K562 (cell line): ENCODE measurements around the gene WFIKKN1. TPM values are rescaled to one million over a fixed set of nuclear protein-coding genes. Genes with fewer than 3 reads are reported as not detected.

ENCODE experiments used
- CHD1 ChIP-seq: fragments of 200-600 bp; sonication (generic); IDR thresholded peaks from one replicate; pipeline ENCODE4 v1.6.1; 2012; ENCODE audit warnings: mild to moderate bottlenecking, moderate library complexity, low read length, inconsistent platforms
- FIP1L1 ChIP-seq: fragments of 200-400 bp; formaldehyde crosslinking; IDR thresholded peaks from 2 replicates; pipeline ENCODE4 v1.6.1; 2018; ENCODE audit warnings: mild to moderate bottlenecking, low read depth, low read length; ENCODE audit not compliant: poor library complexity, severe bottlenecking
- GABPA ChIP-seq: fragments of 200-800 bp; sonication (Bioruptor generic); conservative IDR thresholded peaks from 2 replicates; pipeline ENCODE4 v1.6.1; 2016; ENCODE audit warnings: low read depth, missing genetic modification characterization, missing compliant biosample characterization
- KDM5B ChIP-seq: fragments of 200-600 bp; sonication (generic); IDR thresholded peaks from 2 replicates; pipeline ENCODE4 v1.6.1; 2012; ENCODE audit warnings: low read depth, mild to moderate bottlenecking, moderate library complexity, low read length, control low read depth, inconsistent platforms; ENCODE audit not compliant: insufficient replicate concordance
- MYC ChIP-seq, 2 experiments: fragments of 250-450 bp in 1 of 2; sonication (Bioruptor Pico) in 1 of 2; IDR thresholded peaks; 2 replicates each; pipeline versions ENCODE4 v1.5.1 to v1.6.1; 2012 to 2021; ENCODE audit warnings: low read depth in 2 of 2, borderline replicate concordance in 1 of 2, improper control_type of control experiment in 1 of 2, low read length in 1 of 2, mild to moderate bottlenecking in 1 of 2, moderate library complexity in 1 of 2
- ZBTB7A ChIP-seq: IDR thresholded peaks from 2 replicates; pipeline ENCODE4 v1.6.1; 2011; ENCODE audit warnings: low read depth, mild to moderate bottlenecking, low read length, moderate library complexity, borderline replicate concordance; ENCODE audit not compliant: control insufficient read depth
- ZNF431 ChIP-seq: sonication (generic); formaldehyde crosslinking; IDR thresholded peaks from 2 replicates; pipeline ENCODE4 v1.8.0; 2022; ENCODE audit warnings: mild to moderate bottlenecking, missing genetic modification reagents
- ZNF76 ChIP-seq: fragments of 250-450 bp; sonication (Bioruptor Pico); IDR thresholded peaks from 2 replicates; pipeline ENCODE4 v1.4.0; 2020; ENCODE audit warnings: mild to moderate bottlenecking, moderate library complexity, borderline replicate concordance
- polyA plus RNA-seq, 8 experiments: library from polyadenylated mRNA; depleted of rRNA in 4 of 8; stranded (reverse) in 5 of 8; unstranded in 3 of 8; fragments of >200 nt; fragmentation: Nextera tagmentation in 2 of 8; fragmentation: Illumina TruSeq in 1 of 8; extraction: Ambion mirVana in 2 of 8; extraction: Trizol in 1 of 8; gene quantifications; 2 replicates each; pipeline versions ENCODE4 v1.2.1 to v1.2.3, GENCODE V29; 2011 to 2014; ENCODE audit warnings: inconsistent platforms in 1 of 8, missing spikeins in 1 of 8
- total RNA-seq, 7 experiments: library from RNA; depleted of rRNA in 6 of 7; stranded (reverse); fragments of >200 nt in 6 of 7; fragmentation: Illumina TruSeq in 2 of 7; extraction: Trizol in 2 of 7; gene quantifications; 2 replicates each; pipeline versions ENCODE4 v1.2.1 to v1.2.3, GENCODE V29; 2011 to 2021; ENCODE audit warnings: low replicate concordance in 1 of 7
- TF ChIP-seq, protein P1 (sequence below): fragments of 450-650 bp; formaldehyde crosslinking; IDR thresholded peaks from 2 replicates; pipeline ENCODE4 v1.4.0; 2022; ENCODE audit warnings: missing genetic modification characterization
- TF ChIP-seq, protein P2 (sequence below): sonication (generic); formaldehyde crosslinking; IDR thresholded peaks from 2 replicates; pipeline ENCODE4 v1.8.1; 2023; ENCODE audit warnings: mild to moderate bottlenecking, missing genetic modification reagents, moderate library complexity
- TF ChIP-seq, protein P3 (sequence below): fragments of 450-650 bp; formaldehyde crosslinking; IDR thresholded peaks from 2 replicates; pipeline ENCODE4 v1.4.0; 2020; ENCODE audit warnings: mild to moderate bottlenecking, moderate library complexity
- TF ChIP-seq, protein P4 (sequence below): fragments of 250-450 bp; sonication (Bioruptor Pico); IDR thresholded peaks from 2 replicates; pipeline ENCODE4 v1.4.0; 2020
- TF ChIP-seq, protein P5 (sequence below): fragments of 450-650 bp; IDR thresholded peaks from 2 replicates; pipeline ENCODE4 v1.6.1; 2016; ENCODE audit warnings: antibody characterized with exemption

The WFIKKN1 gene
- total and polyA plus RNA-seq, 9 of the 15 experiments (the other 6 are each of a cell fraction or from before 2014, with no cell fraction given) = 0.14 to 1.1 (median 0.50) TPM; not detected in 4

DNA sequence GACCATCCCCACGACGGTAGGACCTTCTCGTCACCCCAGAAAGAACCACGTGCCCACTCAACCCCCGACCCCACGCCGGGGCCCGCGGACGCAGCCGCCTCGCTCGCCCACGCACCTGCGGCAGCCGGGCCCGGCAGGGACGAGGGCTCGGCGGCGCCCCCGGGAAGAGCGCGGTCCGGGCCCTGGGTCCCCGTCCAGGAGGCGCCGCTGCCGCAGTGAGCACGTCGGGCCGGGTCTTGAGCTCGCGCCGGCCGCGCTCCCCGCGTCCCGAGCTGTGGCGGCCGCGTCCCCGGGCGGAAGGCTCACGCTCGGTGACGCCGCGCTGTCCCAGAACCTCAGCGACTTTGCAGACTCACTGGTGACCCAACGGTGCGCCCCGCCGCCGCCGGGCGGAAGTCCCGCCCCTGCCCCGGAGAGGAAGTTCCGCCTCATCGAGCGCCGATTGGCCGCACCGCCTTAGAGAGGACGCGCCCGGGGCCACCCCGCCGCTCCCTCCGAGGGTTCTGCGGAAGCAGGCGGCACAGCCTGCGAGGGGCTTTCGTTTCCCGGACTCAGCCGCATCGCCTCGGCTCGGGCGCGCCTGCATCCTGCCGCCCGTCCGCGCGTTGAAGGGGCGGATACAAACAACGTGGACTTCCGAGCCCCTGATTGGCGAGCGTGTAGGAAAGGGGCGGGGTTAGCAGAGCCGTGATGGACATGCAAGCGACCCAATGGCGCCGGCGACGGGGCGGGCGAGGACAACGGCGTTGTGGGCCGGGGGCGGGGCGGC, 41.7 kb upstream of the WFIKKN1 start (continued):
- TF ChIP-seq, protein P1, sequence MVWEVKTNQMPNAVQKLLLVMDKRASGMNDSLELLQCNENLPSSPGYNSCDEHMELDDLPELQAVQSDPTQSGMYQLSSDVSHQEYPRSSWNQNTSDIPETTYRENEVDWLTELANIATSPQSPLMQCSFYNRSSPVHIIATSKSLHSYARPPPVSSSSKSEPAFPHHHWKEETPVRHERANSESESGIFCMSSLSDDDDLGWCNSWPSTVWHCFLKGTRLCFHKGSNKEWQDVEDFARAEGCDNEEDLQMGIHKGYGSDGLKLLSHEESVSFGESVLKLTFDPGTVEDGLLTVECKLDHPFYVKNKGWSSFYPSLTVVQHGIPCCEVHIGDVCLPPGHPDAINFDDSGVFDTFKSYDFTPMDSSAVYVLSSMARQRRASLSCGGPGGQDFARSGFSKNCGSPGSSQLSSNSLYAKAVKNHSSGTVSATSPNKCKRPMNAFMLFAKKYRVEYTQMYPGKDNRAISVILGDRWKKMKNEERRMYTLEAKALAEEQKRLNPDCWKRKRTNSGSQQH = no peak
- TF ChIP-seq ZBTB7A (peak; percentile 18; the same call in 1 of the 2 replicates), KDM5B (peak; percentile 52), CHD1 (peak; percentile 93), GABPA (tag) (peak; percentile 99), ZNF76 (CRISPR knock-in tag) (no peak), ZNF431 (CRISPR knock-in tag) (0 out of 2 replicates have a peak, but pooled peaks have one; percentile 1), MYC (IDR thresholded peaks at IDR 0.05; ENCODE audit: low read depth, low read length) (peak; percentile 71; the same call in 1 of the 2 replicates), MYC (CRISPR knock-in tag; IDR thresholded peaks at IDR 0.05; ENCODE audit: borderline replicate concordance, low read depth) (0 out of 2 replicates have a peak, but pooled peaks have one; percentile 55), FIP1L1 (peak; percentile 71)
- TF ChIP-seq, protein P2, sequence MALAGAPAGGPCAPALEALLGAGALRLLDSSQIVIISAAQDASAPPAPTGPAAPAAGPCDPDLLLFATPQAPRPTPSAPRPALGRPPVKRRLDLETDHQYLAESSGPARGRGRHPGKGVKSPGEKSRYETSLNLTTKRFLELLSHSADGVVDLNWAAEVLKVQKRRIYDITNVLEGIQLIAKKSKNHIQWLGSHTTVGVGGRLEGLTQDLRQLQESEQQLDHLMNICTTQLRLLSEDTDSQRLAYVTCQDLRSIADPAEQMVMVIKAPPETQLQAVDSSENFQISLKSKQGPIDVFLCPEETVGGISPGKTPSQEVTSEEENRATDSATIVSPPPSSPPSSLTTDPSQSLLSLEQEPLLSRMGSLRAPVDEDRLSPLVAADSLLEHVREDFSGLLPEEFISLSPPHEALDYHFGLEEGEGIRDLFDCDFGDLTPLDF (CRISPR knock-in tag) = peak; percentile 59; the same call in 1 of the 2 replicates
- TF ChIP-seq, protein P3, sequence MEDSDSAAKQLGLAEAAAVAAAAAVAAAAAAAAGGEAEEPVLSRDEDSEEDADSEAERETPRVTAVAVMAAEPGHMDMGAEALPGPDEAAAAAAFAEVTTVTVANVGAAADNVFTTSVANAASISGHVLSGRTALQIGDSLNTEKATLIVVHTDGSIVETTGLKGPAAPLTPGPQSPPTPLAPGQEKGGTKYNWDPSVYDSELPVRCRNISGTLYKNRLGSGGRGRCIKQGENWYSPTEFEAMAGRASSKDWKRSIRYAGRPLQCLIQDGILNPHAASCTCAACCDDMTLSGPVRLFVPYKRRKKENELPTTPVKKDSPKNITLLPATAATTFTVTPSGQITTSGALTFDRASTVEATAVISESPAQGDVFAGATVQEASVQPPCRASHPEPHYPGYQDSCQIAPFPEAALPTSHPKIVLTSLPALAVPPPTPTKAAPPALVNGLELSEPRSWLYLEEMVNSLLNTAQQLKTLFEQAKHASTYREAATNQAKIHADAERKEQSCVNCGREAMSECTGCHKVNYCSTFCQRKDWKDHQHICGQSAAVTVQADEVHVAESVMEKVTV (CRISPR knock-in tag) = no peak
- TF ChIP-seq, protein P4, sequence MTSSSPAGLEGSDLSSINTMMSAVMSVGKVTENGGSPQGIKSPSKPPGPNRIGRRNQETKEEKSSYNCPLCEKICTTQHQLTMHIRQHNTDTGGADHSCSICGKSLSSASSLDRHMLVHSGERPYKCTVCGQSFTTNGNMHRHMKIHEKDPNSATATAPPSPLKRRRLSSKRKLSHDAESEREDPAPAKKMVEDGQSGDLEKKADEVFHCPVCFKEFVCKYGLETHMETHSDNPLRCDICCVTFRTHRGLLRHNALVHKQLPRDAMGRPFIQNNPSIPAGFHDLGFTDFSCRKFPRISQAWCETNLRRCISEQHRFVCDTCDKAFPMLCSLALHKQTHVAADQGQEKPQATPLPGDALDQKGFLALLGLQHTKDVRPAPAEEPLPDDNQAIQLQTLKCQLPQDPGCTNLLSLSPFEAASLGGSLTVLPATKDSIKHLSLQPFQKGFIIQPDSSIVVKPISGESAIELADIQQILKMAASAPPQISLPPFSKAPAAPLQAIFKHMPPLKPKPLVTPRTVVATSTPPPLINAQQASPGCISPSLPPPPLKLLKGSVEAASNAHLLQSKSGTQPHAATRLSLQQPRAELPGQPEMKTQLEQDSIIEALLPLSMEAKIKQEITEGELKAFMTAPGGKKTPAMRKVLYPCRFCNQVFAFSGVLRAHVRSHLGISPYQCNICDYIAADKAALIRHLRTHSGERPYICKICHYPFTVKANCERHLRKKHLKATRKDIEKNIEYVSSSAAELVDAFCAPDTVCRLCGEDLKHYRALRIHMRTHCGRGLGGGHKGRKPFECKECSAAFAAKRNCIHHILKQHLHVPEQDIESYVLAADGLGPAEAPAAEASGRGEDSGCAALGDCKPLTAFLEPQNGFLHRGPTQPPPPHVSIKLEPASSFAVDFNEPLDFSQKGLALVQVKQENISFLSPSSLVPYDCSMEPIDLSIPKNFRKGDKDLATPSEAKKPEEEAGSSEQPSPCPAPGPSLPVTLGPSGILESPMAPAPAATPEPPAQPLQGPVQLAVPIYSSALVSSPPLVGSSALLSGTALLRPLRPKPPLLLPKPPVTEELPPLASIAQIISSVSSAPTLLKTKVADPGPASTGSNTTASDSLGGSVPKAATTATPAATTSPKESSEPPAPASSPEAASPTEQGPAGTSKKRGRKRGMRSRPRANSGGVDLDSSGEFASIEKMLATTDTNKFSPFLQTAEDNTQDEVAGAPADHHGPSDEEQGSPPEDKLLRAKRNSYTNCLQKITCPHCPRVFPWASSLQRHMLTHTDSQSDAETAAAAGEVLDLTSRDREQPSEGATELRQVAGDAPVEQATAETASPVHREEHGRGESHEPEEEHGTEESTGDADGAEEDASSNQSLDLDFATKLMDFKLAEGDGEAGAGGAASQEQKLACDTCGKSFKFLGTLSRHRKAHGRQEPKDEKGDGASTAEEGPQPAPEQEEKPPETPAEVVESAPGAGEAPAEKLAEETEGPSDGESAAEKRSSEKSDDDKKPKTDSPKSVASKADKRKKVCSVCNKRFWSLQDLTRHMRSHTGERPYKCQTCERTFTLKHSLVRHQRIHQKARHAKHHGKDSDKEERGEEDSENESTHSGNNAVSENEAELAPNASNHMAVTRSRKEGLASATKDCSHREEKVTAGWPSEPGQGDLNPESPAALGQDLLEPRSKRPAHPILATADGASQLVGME = no peak
- TF ChIP-seq, protein P5, sequence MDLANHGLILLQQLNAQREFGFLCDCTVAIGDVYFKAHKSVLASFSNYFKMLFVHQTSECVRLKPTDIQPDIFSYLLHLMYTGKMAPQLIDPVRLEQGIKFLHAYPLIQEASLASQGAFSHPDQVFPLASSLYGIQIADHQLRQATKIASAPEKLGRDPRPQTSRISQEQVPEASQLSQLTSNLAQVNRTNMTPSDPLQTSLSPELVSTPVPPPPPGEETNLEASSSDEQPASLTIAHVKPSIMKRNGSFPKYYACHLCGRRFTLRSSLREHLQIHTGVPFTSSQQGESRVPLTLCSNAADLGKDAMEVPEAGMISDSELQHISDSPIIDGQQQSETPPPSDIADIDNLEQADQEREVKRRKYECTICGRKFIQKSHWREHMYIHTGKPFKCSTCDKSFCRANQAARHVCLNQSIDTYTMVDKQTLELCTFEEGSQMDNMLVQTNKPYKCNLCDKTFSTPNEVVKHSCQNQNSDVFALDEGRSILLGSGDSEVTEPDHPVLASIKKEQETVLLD = no peak
